NCI-H460 (cell line): Measurements from ENCODE around the gene VSX1. TPM values are rescaled to one million over a fixed set of nuclear protein-coding genes. Genes with fewer than 3 reads are reported as not detected.

Experiments
- DNase-seq: peaks from one replicate; pipeline ENCODE4 v3.0.0-alpha.2; 2016; ENCODE audit warnings: low read depth; ENCODE audit errors: extremely low read depth
- total RNA-seq: library from RNA; depleted of rRNA; stranded (reverse); fragments of >200 nt; shearing (Covaris generic); gene quantifications from 2 replicates; pipeline ENCODE4 v1.2.3, GENCODE V29; 2014

VSX1 gene
- total RNA-seq, 1 experiment from 2014 or later = not detected

GRCh38 chr20:25054995-25055629 is 26.8 kb downstream of the VSX1 start:
- no peak for DNase-seq

- no peak for DNase-seq
Measured at GRCh38 chr20:25054096-25054820, 27.7 kb downstream of the VSX1 start.

DNA sequence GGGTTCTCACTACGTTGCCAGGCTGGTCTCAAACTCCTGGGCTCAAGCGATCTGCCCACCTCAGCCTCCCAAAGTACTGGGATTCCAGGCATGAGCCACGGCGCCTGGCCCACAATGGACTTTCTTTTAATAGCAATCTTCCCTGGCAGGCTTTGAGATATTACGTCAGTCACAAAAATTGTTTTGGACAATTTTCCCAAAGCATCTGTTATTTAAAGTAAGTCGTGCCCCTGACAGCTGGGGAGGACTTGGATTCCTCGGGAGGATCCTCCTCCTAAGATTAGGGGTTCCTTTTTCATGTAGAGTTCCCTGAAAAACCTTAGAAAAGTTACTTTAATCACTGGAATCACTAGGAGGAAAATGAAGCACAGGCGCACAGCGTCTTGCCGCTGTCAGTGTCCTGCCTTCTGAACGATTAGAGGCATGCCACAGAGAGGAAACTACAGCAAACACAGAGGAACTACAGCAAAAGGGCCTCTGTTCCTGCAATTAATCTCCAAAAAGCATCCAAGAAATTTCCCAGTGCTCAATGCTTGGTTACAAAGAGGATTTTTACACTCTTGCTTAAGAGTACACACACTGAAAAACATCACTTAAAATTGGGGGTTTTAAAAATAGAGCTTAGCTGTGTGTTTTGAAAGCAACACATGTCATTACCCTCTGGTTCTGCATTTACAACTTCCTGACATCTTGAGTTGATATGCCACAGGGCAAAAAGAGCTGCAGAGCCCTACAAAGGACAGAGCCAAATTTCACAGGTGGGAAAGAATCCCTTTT is 28.5 kb downstream of the VSX1 start:
- no peak for DNase-seq

- no peak for DNase-seq
Measured at GRCh38 chr20:25052255-25053194, 29.4 kb downstream of the VSX1 start.

DNA sequence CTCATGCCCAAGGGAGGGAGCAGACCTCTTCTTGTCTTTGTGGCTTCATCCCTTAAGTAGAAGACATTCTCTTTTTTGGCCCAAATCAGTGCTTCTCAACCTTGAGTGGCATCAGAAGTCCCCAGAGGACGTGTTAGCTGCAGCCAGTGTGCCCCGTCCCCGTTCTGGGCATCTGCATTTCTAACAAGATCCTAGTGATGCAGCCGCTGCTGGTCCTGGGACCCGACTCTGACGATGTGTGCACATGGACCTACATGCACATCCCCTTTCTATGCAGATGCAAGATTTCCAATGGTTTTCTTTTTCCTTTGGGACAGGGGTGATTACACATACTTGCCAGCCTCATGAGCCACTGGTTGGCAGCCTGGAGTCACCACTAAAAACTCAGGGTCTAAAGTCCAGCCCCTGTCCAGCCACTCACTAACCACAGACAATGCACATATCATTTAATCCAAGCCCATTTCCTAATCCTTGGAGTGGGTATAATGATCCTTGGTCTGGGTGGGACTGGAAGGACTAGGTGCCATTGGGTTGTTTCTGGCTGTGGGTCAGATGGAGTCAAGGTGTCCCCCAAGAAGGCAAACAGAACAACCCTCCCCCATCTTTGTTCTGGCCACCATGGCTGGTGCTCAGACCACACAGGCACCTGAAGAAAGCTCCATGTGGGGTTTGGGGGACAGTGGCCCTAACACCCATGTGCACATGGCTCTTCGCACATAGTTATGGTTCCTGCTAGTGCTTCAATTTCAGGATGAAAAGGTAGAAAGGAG is 30.4 kb downstream of the VSX1 start:
- DNase-seq = no peak

GRCh38 chr20:25050501-25051350 is 31.2 kb downstream of the VSX1 start:
- DNase-seq = no peak

DNA sequence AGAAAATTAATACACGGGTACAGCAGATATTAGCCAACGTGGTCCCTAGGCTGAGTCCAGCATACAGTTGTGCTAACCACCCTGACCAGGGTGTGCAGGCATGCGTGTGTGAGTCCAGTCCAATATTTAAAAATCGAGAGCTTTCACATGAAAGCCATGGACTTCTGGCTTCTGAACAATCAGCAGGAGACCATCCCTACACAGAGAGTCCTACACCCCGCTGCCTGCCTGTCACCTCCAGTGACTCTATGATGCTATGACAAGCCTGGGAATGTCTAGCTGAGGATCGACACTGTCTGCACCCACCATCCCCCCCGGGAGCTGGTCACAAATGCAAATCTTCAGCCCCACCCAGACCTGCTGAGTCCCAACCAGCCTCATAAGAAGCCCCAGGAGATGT is 31.9 kb downstream of the VSX1 start:
- DNase-seq = no peak

DNA sequence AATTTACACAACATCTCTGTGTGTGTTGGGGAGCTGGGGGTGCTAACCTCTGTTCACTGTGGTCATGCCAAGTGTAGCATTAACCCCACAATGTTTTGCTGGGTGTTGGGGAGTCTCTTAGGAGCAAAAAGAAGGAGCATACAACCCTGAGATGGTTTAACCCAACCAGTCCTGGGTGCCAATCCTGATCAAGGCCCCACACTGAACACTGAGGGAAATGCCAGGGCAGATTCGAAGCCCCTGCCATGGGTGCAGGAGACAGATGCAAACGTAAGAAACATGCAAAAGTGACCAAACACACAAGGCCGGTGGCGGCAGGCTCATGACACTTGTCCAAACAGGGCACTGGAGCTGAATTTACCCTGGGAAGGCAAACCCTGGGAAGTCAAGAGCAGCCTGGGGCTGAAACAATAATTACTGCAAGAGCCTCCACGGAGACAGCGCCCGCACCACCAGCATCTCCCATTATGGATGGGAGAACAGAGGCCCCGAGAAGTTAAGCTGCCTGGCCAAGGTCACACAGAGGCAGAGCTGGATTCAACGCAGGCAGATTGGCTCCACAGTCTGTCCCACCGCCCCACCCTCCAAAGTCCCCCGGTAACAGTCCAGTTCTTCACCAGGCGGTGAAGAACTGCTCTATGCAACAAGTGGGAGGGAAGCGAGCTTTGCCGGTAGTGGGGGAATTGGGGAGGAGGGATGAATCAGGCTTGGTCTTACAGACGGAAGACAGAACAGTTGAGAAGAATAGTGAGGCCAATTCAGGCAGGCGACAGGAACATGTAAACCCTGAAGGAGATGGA is 32.5 kb downstream of the VSX1 start:
- no peak for DNase-seq

DNA sequence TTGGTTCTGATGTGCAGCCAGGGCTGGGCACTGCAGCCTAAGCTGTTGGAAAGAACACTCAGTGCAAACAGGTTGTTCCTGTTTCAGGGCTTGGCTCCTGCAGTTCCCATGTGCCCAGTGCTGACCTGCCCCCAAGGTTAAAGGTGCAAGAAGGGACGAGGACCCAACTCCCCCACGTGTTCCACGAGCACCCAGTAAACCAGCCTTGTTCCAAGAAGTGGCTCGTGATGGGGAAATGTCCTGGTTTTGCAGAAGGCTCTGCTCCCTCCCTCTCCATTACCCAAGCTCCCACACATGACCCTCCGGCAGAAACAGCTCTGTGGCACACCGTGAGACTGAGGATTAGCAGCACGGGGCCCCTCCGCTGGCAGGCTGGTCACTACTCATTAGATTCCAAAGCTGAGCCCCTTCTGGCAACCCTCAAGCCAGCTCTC is 33.4 kb downstream of the VSX1 start:
- DNase-seq = no peak

- no peak for DNase-seq
Measured at GRCh38 chr20:25047766-25048165, 34.2 kb downstream of the VSX1 start.

DNA sequence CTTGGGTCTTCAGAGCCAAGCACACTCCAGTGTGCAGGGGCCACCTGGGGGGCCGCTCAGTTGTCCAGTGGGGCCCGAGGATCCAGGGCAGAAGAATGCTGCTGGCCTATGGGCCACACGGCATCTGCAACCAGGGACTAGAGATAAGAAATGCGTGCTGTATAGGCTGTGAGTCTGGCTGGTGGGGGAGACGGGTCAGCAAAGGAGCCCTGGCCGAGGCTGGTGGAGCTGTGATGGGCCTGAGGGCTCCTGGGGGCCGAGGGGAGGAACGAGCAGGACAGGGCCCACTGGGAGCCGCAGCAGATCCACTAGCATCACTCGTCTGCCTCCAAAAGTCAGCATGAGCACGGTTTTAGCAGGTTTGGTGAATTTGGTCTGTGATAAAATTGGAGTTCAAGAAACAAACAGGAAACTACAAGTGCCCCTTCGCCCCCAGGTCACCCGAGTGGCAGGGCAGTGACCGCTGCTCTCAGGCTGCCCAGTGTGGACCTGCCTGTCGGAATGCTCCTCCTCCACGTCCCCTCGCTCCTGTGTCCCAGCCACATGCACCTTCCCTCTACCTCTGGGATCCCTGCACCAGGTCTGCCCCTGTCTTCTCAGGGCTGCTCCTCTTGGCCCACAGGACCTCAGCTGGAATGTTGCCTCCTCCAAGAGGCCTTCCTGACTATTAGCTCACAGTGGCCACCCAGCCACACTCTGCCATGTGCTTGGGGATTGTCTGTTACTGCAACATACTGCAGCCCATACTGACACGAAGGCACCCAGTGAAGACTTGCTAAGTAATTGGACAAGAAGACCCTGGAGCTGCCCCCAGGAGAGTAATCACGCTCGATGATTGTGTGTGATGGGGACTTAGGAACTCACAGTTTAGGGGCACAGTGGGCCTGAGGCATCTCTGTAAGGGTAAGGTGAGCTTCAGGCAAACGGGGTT is 34.9 kb downstream of the VSX1 start:
- DNase-seq = no peak

GRCh38 chr20:25046181-25046641 is 35.7 kb downstream of the VSX1 start:
- DNase-seq = no peak

DNA sequence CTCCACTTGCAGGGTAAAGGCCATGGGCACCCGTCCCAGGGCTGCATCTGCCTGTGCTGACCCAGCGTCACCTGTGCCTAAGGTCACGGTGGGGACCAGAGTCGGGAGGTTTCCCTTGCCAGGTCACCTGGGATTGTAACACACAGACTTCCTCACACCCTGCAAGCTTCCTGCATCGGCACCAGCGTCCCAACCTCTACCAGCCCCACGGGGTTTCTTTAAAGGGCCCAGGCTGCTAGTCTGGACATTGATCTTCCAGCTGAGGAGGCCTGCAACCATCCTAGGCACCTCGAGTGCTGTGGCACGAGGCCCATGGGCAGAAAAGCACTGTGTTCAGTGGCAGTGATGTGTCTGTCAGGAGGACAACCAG is 36.6 kb downstream of the VSX1 start:
- DNase-seq = no peak

- no peak for DNase-seq
Measured at GRCh38 chr20:25044660-25045342, 37.1 kb downstream of the VSX1 start.

DNA sequence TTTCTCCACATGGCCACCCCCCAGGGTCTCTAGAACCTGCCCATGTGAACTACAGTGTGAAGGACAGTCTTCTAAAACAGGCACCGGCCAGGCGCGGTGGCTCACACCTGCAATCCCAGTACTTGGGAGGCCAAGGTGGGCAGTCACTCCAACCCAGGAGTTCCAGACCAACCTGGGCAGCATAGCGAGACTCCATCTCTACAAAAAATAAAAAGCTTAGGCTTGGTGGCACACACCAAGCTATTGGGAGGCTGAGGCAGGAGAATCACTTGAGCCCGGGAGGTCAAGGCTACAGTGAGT is 37.7 kb downstream of the VSX1 start:
- DNase-seq = no peak

- no peak for DNase-seq
Measured at GRCh38 chr20:25043499-25044260, 38.3 kb downstream of the VSX1 start.
